ENCODE data around the gene TTYH3. TPM values are rescaled to one million over a fixed set of nuclear protein-coding genes. Genes with fewer than 3 reads are reported as not detected.
A peak's percentile ranks its signal among the peaks of the same experiment; 100 is the strongest.

TTYH3 gene
- total RNA-seq, 1 donor from 2014 or later: 170 TPM

DNA sequence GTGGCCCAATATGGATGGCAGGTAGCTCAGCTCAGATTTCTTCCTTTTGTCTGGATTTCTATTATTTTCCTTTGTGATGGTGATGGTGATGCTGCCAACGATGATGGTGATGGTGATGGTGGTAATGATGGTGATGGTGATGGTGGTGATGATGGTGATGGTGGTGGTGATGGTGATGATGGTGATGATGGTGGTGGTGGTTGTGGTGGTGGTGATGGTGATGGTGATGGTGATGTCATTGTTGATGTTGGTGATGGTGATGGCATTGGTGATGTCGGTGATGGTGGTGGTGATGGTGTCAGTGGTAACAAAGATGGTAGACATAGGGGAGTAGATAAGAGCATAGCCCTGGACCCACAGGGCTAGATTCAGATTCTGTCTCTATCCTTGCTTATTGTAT is 25.4 kb downstream of the TTYH3 start:
- Mint-ChIP-seq H3K9me3 (ENCODE audit: low read depth) (no peaks in the 10 kb centered on the region), H3K27ac (peak overlapping the region; percentile 3), H3K4me3 (ENCODE audit: low read depth) (no peak overlapping the region), H3K4me1 (ENCODE audit: low read depth) (no peaks in the 10 kb centered on the region), H3K27me3 (no peaks in the 10 kb centered on the region), H3K36me3 (ENCODE audit: insufficient read depth) (peaks cover 5% of the 10 kb centered on the region)
- no peak for DNase-seq (ENCODE audit: low spot score, unreplicated experiment)
- TF ChIP-seq, protein P1, sequence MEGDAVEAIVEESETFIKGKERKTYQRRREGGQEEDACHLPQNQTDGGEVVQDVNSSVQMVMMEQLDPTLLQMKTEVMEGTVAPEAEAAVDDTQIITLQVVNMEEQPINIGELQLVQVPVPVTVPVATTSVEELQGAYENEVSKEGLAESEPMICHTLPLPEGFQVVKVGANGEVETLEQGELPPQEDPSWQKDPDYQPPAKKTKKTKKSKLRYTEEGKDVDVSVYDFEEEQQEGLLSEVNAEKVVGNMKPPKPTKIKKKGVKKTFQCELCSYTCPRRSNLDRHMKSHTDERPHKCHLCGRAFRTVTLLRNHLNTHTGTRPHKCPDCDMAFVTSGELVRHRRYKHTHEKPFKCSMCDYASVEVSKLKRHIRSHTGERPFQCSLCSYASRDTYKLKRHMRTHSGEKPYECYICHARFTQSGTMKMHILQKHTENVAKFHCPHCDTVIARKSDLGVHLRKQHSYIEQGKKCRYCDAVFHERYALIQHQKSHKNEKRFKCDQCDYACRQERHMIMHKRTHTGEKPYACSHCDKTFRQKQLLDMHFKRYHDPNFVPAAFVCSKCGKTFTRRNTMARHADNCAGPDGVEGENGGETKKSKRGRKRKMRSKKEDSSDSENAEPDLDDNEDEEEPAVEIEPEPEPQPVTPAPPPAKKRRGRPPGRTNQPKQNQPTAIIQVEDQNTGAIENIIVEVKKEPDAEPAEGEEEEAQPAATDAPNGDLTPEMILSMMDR (IDR thresholded peaks at IDR 0.05; ENCODE audit: unreplicated experiment): no peak

DNA sequence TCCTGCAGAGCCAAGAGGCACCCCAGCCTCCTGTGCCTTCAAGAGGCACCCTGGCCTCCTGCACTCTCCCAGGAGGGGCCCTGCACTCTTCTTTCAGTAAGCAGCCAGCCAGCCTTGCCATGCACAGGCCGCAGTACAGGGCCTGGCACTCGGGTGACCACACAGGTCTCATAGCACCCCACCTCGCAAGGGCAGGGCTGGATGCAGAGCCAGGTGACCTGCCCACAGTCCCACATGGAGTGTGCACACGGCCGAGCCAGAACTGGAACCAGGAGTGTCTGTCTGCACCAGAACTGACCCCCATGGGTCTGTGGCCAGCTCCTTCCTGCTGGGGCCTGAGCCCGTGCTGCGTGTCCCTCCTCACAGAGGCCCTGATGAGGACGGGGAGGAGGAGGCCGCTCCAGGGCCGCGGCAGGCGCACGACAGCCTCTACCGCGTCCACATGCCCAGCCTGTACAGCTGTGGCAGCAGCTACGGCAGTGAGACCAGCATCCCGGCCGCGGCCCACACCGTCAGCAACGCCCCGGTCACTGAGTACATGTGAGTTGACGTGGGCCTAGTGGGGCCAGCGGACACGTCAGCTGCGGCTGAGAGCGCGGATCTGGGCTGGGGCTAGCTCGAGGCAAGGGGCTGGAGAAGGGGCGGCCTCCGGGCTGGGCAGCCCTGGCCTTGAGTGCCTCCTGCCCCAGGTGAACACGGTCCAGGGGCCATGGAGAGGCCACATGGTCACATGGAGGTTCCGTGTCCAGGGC is 26.3 kb downstream of the TTYH3 start:
- no peak overlapping the region for H3K27ac Mint-ChIP-seq
- TF ChIP-seq, protein P1 (IDR thresholded peaks at IDR 0.05; ENCODE audit: unreplicated experiment): no peak
- no peaks in the 10 kb centered on the region for H3K27me3 Mint-ChIP-seq
- H3K4me1 Mint-ChIP-seq (ENCODE audit: low read depth): no peaks in the 10 kb centered on the region
- no peak for DNase-seq (ENCODE audit: low spot score, unreplicated experiment)
- H3K36me3 Mint-ChIP-seq (ENCODE audit: insufficient read depth): peaks cover 3% of the 10 kb centered on the region
- H3K4me3 Mint-ChIP-seq (ENCODE audit: low read depth): no peak overlapping the region
- H3K9me3 Mint-ChIP-seq (ENCODE audit: low read depth): no peaks in the 10 kb centered on the region

DNA sequence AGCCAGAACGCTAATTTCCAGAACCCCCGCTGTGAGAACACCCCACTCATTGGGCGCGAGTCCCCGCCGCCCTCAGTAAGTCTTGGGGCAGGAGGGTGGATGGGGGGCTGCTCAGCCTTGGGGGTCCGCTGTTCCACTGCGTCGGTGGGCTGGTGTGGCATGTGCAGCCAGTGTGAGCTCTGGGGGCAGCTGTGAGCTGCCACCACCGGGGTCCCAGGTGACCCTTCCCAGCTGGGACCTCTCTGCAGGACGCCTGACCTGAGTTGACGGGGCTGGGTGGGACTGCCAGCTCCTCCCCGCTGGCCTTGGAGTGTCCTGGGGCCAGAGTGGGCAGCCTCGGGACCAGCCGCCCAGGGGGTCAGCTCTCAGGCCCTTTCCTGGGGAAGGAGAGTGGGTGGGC is 27.2 kb downstream of the TTYH3 start:
- H3K4me3 Mint-ChIP-seq (ENCODE audit: low read depth): no peak overlapping the region

DNA sequence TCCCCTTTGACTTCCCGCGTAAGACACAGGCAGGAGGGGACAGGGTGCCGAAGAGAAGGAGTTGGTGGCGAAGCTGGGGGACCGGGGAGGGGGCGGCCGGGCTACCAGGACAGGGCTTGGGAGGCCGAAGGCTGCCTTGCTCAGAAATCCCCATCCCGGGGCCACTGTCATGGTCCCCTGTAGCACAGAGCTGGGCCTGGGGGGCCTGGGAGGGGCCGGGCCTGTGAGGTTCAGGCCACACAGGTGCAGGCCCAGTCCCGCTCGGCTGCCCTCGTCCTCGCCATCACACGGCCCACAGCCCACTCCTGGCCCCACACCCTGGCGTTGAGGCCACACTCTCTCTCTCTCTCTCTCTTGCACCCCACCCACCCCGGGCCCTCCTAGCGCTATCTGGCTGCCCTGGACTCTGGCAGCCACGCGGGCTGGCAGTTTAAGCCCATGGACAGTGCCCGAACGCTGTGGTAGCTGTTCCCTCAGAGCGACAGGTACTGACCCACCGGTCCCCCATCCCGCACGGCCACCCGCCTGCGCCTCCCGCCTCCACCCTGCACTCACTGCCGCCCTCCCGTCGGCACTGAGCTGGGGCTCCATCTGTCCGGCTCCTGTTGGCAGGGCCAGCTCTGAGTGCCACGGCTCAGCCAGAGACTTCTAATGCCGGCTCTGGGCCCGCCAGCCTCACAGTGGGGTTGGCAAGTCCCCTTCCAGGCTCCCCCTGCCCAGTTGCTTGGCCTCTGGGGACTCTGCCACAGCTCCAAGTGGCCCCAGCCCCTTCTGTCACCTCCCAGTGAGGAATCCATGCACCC is 28.0 kb downstream of the TTYH3 start:
- H3K36me3 Mint-ChIP-seq (ENCODE audit: insufficient read depth): peaks cover 3% of the 10 kb centered on the region
- TF ChIP-seq, protein P1 (IDR thresholded peaks at IDR 0.05; ENCODE audit: unreplicated experiment): no peak
- H3K4me1 Mint-ChIP-seq (ENCODE audit: low read depth): no peaks in the 10 kb centered on the region
- no peak for DNase-seq (ENCODE audit: low spot score, unreplicated experiment)
- no peak overlapping the region for H3K4me3 Mint-ChIP-seq (ENCODE audit: low read depth)
- no peaks in the 10 kb centered on the region for H3K9me3 Mint-ChIP-seq (ENCODE audit: low read depth)
- no peak overlapping the region for H3K27ac Mint-ChIP-seq
- H3K27me3 Mint-ChIP-seq: no peaks in the 10 kb centered on the region

More for the DNA sequence above, 27.2 kb downstream of the TTYH3 start:
- Mint-ChIP-seq H3K9me3 (ENCODE audit: low read depth) (no peaks in the 10 kb centered on the region), H3K27ac (no peak overlapping the region), H3K36me3 (ENCODE audit: insufficient read depth) (peaks cover 3% of the 10 kb centered on the region), H3K4me1 (ENCODE audit: low read depth) (no peaks in the 10 kb centered on the region), H3K27me3 (no peaks in the 10 kb centered on the region)
- TF ChIP-seq, protein P1 (IDR thresholded peaks at IDR 0.05; ENCODE audit: unreplicated experiment): no peak
- no peak for DNase-seq (ENCODE audit: low spot score, unreplicated experiment)

DNA sequence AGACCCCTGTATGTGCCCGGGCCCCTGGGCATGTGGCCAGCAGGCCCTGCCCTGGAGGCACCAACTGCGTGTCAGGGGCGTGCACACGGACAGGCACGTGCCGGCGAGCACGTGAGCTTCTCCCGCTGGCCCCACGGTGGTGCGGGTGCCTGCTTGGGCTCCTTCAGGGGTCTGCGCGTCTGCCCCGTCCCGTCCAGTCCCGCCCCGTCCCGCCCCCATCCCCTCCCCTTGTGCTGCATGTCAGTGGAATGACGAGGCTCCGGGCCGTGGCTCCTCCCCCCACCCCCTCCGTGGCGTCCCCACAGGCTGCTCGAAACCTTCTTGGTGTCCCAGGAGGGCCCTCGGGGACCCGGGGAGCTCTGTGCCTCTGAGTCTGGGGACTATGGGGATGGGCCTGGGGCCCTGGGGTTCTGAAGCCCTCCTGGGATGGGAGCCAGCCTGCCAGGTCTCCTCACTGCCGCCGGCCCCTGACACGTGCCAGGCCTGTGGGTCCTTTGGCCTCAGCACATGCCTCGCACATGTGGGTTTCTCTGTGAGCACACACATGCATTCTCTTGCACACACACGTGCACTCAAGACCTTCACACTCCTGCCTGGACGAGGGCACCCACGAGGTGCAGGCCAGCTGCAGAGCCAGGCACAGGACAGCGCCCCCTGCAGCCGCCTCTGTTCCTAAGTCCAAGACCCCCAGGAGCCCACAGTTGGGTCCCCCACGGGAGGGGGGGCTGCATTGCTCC is 28.7 kb downstream of the TTYH3 start:
- TF ChIP-seq, protein P1 (IDR thresholded peaks at IDR 0.05; ENCODE audit: unreplicated experiment): peak; percentile 31
- no peaks in the 10 kb centered on the region for H3K27me3 Mint-ChIP-seq
- H3K9me3 Mint-ChIP-seq (ENCODE audit: low read depth): no peaks in the 10 kb centered on the region
- H3K4me1 Mint-ChIP-seq (ENCODE audit: low read depth): no peaks in the 10 kb centered on the region
- H3K27ac Mint-ChIP-seq: peak overlapping the region; percentile 41
- H3K36me3 Mint-ChIP-seq (ENCODE audit: insufficient read depth): peaks cover 5% of the 10 kb centered on the region
- no peak for DNase-seq (ENCODE audit: low spot score, unreplicated experiment)
- no peak overlapping the region for H3K4me3 Mint-ChIP-seq (ENCODE audit: low read depth)

Measured in progenitor cell of endocrine pancreas (in vitro differentiated cells).